ENCODE results near the gene GPRC5C. TPM values are rescaled to one million over a fixed set of nuclear protein-coding genes. Genes with fewer than 3 reads are reported as not detected.

The GPRC5C gene
- total and polyA plus RNA-seq, 2 experiments from 2014 or later, result 1.6 to 2.7 TPM

- Histone ChIP-seq H3F3A (ENCODE audit: insufficient read depth) (no peaks in the 10 kb centered on the region), H3K9me2 (ENCODE audit: insufficient read depth) (no peaks in the 10 kb centered on the region), H2AFZ (no peak overlapping the region), H3K9ac (no peak overlapping the region), H4K20me1 (ENCODE audit: insufficient read depth) (no peaks in the 10 kb centered on the region), H3K79me2 (ENCODE audit: insufficient read depth) (no peaks in the 10 kb centered on the region), H3K9me3 (ENCODE audit: low read depth) (no peaks in the 10 kb centered on the region), H3K27me3 (replicated peaks; ENCODE audit: insufficient read depth) (no peaks in the 10 kb centered on the region), H3K4me1 (ENCODE audit: insufficient read depth) (no peaks in the 10 kb centered on the region), H3K36me3 (ENCODE audit: low read depth) (no peaks in the 10 kb centered on the region), H3K27ac (no peak overlapping the region), H3K4me3 (no peak overlapping the region), H3K4me2 (ENCODE audit: unreplicated experiment) (no peak overlapping the region)
- TF ChIP-seq EZH2phosphoT487 (IDR thresholded peaks at IDR 0.05; ENCODE audit: insufficient read depth, low read depth), result no peak
- TF ChIP-seq EZH2 (IDR thresholded peaks at IDR 0.05; ENCODE audit: insufficient read depth, poor library complexity, severe bottlenecking), result no peak
- WGBS, 2 experiments (ENCODE audit: low coverage in 1 of 2, low lambda C conversion rate in 2 of 2, missing lambda C conversion rate in 2 of 2), result 55 to 56% methylated on average over 17 of the region's 17 CpGs
- DNase-seq, result no peak
- in situ Hi-C loops (cut with MboI), result no loop called here
Observed at GRCh38 chr17:74387365-74388218, 44.3 kb upstream of the GPRC5C start.

- Histone ChIP-seq H3K4me2 (ENCODE audit: unreplicated experiment) (no peak overlapping the region), H3K9ac (no peak overlapping the region), H3K4me1 (ENCODE audit: insufficient read depth) (no peaks in the 10 kb centered on the region), H3K36me3 (ENCODE audit: low read depth) (no peaks in the 10 kb centered on the region), H3K27me3 (replicated peaks; ENCODE audit: insufficient read depth) (no peaks in the 10 kb centered on the region), H3K27ac (no peak overlapping the region), H4K20me1 (ENCODE audit: insufficient read depth) (no peaks in the 10 kb centered on the region), H2AFZ (no peak overlapping the region), H3K9me2 (ENCODE audit: insufficient read depth) (no peaks in the 10 kb centered on the region), H3F3A (ENCODE audit: insufficient read depth) (peaks cover 4% of the 10 kb centered on the region; the same call in 1 of the 2 replicates), H3K79me2 (ENCODE audit: insufficient read depth) (no peaks in the 10 kb centered on the region), H3K9me3 (ENCODE audit: low read depth) (no peaks in the 10 kb centered on the region), H3K4me3 (no peak overlapping the region)
- DNase-seq, result no peak
- in situ Hi-C loops (cut with MboI), result no loop called here
- no peak for TF ChIP-seq EZH2phosphoT487 (IDR thresholded peaks at IDR 0.05; ENCODE audit: insufficient read depth, low read depth)
- no peak for TF ChIP-seq EZH2 (IDR thresholded peaks at IDR 0.05; ENCODE audit: insufficient read depth, poor library complexity, severe bottlenecking)
- WGBS, 2 experiments (ENCODE audit: low coverage in 1 of 2, low lambda C conversion rate in 2 of 2, missing lambda C conversion rate in 2 of 2), result 43 to 46% methylated on average over 12 of the region's 12 CpGs
Observed at GRCh38 chr17:74389084-74389753, 42.7 kb upstream of the GPRC5C start.

- H3K9me2 ChIP-seq (ENCODE audit: insufficient read depth), result no peaks in the 10 kb centered on the region
- no peaks in the 10 kb centered on the region for H3K27me3 ChIP-seq (replicated peaks; ENCODE audit: insufficient read depth)
- H3F3A ChIP-seq (ENCODE audit: insufficient read depth), result peaks cover 4% of the 10 kb centered on the region; the same call in 1 of the 2 replicates
- H3K4me2 ChIP-seq (ENCODE audit: unreplicated experiment), result no peak overlapping the region
- no peak for TF ChIP-seq EZH2phosphoT487 (IDR thresholded peaks at IDR 0.05; ENCODE audit: insufficient read depth, low read depth)
- DNase-seq, result no peak
- no peak overlapping the region for H3K27ac ChIP-seq
- in situ Hi-C loops (cut with MboI), result no loop called here
- H3K9me3 ChIP-seq (ENCODE audit: low read depth), result no peaks in the 10 kb centered on the region
- no peak overlapping the region for H2AFZ ChIP-seq
- H3K9ac ChIP-seq, result no peak overlapping the region
- no peaks in the 10 kb centered on the region for H4K20me1 ChIP-seq (ENCODE audit: insufficient read depth)
- no peaks in the 10 kb centered on the region for H3K4me1 ChIP-seq (ENCODE audit: insufficient read depth)
- H3K4me3 ChIP-seq, result no peak overlapping the region
- WGBS, 2 experiments (ENCODE audit: low coverage in 1 of 2, low lambda C conversion rate in 2 of 2, missing lambda C conversion rate in 2 of 2), result 24 to 47% methylated on average over 2 of the region's 2 CpGs
- no peaks in the 10 kb centered on the region for H3K36me3 ChIP-seq (ENCODE audit: low read depth)
- H3K79me2 ChIP-seq (ENCODE audit: insufficient read depth), result no peaks in the 10 kb centered on the region
Observed at GRCh38 chr17:74389937-74390679, 41.8 kb upstream of the GPRC5C start.

Measured in GM23248 (cell line).